Measurements from ENCODE around the gene GALNT15.

DNA sequence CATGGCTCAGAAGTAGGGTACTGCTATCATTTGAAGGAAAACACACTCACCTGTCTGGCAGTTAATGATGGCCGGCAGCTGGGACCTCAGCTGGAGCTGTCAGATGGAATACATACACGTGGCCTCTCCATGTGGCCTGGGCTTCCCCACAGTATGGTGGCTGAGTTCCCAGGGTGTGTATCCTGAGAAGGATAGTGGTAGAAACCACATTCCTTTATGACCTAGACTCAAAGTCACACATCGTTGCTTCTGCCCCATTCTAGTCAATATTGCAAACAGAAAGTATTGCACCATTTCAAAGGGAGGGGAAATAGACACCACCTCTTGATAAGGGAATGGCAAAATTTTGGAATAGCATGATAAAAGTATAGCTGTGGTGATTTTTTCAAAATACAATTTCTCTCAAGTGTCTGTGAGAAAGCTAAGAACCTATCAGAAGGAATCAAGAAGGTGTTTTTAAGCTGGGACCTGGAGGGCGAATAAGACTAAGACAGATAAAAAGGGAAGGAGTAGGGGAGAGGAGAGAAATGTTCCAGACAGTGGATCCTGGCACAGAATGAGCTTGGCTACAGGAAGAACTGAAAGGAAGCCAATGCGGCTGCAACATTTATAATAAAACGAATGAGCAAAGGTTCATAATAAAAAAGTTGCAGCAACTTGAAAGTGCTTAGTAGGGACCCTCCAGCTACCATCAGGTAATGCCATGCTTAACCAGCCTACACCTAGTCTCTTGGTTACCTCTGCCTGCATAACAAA, 40.1 kb upstream of the GALNT15 start:
- TF ChIP-seq, protein P1, sequence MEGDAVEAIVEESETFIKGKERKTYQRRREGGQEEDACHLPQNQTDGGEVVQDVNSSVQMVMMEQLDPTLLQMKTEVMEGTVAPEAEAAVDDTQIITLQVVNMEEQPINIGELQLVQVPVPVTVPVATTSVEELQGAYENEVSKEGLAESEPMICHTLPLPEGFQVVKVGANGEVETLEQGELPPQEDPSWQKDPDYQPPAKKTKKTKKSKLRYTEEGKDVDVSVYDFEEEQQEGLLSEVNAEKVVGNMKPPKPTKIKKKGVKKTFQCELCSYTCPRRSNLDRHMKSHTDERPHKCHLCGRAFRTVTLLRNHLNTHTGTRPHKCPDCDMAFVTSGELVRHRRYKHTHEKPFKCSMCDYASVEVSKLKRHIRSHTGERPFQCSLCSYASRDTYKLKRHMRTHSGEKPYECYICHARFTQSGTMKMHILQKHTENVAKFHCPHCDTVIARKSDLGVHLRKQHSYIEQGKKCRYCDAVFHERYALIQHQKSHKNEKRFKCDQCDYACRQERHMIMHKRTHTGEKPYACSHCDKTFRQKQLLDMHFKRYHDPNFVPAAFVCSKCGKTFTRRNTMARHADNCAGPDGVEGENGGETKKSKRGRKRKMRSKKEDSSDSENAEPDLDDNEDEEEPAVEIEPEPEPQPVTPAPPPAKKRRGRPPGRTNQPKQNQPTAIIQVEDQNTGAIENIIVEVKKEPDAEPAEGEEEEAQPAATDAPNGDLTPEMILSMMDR (IDR thresholded peaks at IDR 0.05; ENCODE audit: insufficient read depth, low read depth, low read length): no peak
- TF ChIP-seq EZH2 (IDR thresholded peaks at IDR 0.05; ENCODE audit: insufficient read depth, low read length): no peak

All from astrocyte (in vitro differentiated cells and primary cell).